Keratinocyte (primary cell): ENCODE data around the gene KCNH6.

Experiments
- EZH2 ChIP-seq: IDR thresholded peaks from one replicate; pipeline ENCODE4 v1.6.1; 2012; ENCODE audit warnings: inconsistent platforms, mild to moderate bottlenecking, low read length, moderate library complexity
- TF ChIP-seq, protein P1 (sequence below), 3 experiments: IDR thresholded peaks in 1 of 3; conservative IDR thresholded peaks in 1 of 3; optimal IDR thresholded peaks in 1 of 3; 2 replicates in 2 of 3; 3 replicates in 1 of 3; pipeline versions ENCODE3 to v1.5.1; 2011; ENCODE audit warnings: low read length in 3 of 3, mild to moderate bottlenecking in 3 of 3, moderate library complexity in 2 of 3, control low read depth in 1 of 3, inconsistent platforms in 1 of 3; ENCODE audit not compliant: insufficient read depth in 2 of 3; ENCODE audit errors: extremely low read depth in 1 of 3

DNA sequence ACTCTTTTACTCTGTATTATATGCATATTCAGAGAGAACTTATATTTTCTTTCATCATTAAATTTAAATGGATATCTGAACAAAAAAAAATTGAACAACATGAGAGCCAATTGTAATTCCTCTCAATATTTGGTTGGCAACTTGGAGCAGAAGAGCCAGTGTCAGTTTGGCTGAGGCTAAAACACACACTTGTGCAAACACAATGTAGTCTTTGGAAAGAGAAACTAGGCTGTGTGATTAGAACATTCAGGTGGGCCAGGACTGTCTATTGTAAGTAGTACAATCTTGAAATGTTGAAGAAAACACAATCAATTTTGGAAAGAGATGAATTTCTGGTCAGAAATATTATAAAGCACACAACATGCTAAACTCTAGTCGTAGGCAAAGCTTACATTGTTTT is 44.1 kb downstream of the KCNH6 start:
- TF ChIP-seq, protein P1, sequence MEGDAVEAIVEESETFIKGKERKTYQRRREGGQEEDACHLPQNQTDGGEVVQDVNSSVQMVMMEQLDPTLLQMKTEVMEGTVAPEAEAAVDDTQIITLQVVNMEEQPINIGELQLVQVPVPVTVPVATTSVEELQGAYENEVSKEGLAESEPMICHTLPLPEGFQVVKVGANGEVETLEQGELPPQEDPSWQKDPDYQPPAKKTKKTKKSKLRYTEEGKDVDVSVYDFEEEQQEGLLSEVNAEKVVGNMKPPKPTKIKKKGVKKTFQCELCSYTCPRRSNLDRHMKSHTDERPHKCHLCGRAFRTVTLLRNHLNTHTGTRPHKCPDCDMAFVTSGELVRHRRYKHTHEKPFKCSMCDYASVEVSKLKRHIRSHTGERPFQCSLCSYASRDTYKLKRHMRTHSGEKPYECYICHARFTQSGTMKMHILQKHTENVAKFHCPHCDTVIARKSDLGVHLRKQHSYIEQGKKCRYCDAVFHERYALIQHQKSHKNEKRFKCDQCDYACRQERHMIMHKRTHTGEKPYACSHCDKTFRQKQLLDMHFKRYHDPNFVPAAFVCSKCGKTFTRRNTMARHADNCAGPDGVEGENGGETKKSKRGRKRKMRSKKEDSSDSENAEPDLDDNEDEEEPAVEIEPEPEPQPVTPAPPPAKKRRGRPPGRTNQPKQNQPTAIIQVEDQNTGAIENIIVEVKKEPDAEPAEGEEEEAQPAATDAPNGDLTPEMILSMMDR (optimal IDR thresholded peaks at IDR 0.05 in 1 of 3, IDR thresholded peaks at IDR 0.05 in 1 of 3, conservative IDR thresholded peaks at IDR 0.05 in 1 of 3; ENCODE audit: extremely low read depth in 1 of 3, insufficient read depth in 2 of 3, low read length in 3 of 3) = no peak
- TF ChIP-seq EZH2 = no peak
